ENCODE data around the gene DGLUCY. TPM values are rescaled to one million over a fixed set of nuclear protein-coding genes. Genes with fewer than 3 reads are reported as not detected.

The DGLUCY gene
- total RNA-seq, 1 experiment from 2014 or later: 54.8 TPM

- Mint-ChIP-seq H3K27ac (ENCODE audit: unreplicated experiment) (no peak overlapping the region), H3K36me3 (ENCODE audit: insufficient read depth, unreplicated experiment) (peaks cover 37% of the 10 kb centered on the region), H3K9me3 (ENCODE audit: unreplicated experiment) (no peaks in the 10 kb centered on the region), H3K27me3 (ENCODE audit: insufficient read depth, unreplicated experiment) (no peaks in the 10 kb centered on the region), H3K4me3 (ENCODE audit: unreplicated experiment) (peak overlapping the region; percentile 84), H3K4me1 (ENCODE audit: low read depth, unreplicated experiment) (peaks cover 11% of the 10 kb centered on the region)
- Histone ChIP-seq H3K9me3 (0 out of 2 replicates have a peak, but pooled peaks cover 4% of the 10 kb centered on the region), H3K36me3 (ENCODE audit: control insufficient read depth, insufficient read depth, low read length) (no peaks in the 10 kb centered on the region), H3K4me1 (peaks cover 9% of the 10 kb centered on the region), H3K4me3 (ENCODE audit: low read depth, low read length) (no peak overlapping the region), H3K27me3 (replicated peaks; ENCODE audit: control insufficient read depth, insufficient read depth, low read length) (no peaks in the 10 kb centered on the region)
- ChIA-PET POLR2A (interaction anchor here (3.0 kb wide), 1 partner anchor 55 kb away, joined by 27 read pairs; the partner anchor contains the start of gene RPS6KA5), CTCF (interaction anchor here (0.6 to 2.5 kb wide), 3 partner anchors 16 to 33 kb away, joined by 3 to 13 read pairs (median 3); no protein-coding TSS in a partner anchor)
- no TSS peak for BruUV-seq (replicated peaks)
- intact Hi-C loops (cut with micrococcal nuclease; ENCODE audit: unreplicated experiment): loop anchor here (2.0 kb wide), 1 partner anchor 41 kb away; no protein-coding TSS in a partner anchor
- no peak for DNase-seq
- no peak for TF ChIP-seq CTCF (IDR thresholded peaks at IDR 0.05; ENCODE audit: insufficient read depth in 1 of 2, low read depth in 1 of 2, low read length in 1 of 2, severe bottlenecking in 1 of 2, unreplicated experiment in 1 of 2)
Observed at GRCh38 chr14:91115986-91116770, 2.3 kb downstream of the DGLUCY start.

- no peaks in the 10 kb centered on the region for H3K36me3 ChIP-seq (ENCODE audit: control insufficient read depth, insufficient read depth, low read length)
- H3K4me1 ChIP-seq: peaks cover 9% of the 10 kb centered on the region
- H3K9me3 ChIP-seq: 0 out of 2 replicates have a peak, but pooled peaks cover 4% of the 10 kb centered on the region
- Mint-ChIP-seq H3K36me3 (ENCODE audit: insufficient read depth, unreplicated experiment) (peaks cover 37% of the 10 kb centered on the region), H3K27me3 (ENCODE audit: insufficient read depth, unreplicated experiment) (no peaks in the 10 kb centered on the region), H3K4me1 (ENCODE audit: low read depth, unreplicated experiment) (peaks cover 11% of the 10 kb centered on the region), H3K4me3 (ENCODE audit: unreplicated experiment) (no peak overlapping the region), H3K27ac (ENCODE audit: unreplicated experiment) (no peak overlapping the region), H3K9me3 (ENCODE audit: unreplicated experiment) (no peaks in the 10 kb centered on the region)
- ChIA-PET CTCF (interaction anchor here (0.6 kb wide), 1 partner anchor 20 kb away, joined by 3 read pairs; no protein-coding TSS in a partner anchor), POLR2A (no interaction called here)
- no peak for TF ChIP-seq CTCF (IDR thresholded peaks at IDR 0.05; ENCODE audit: insufficient read depth in 1 of 2, low read depth in 1 of 2, low read length in 1 of 2, severe bottlenecking in 1 of 2, unreplicated experiment in 1 of 2)
- intact Hi-C loops (cut with micrococcal nuclease; ENCODE audit: unreplicated experiment): no loop called here
- no peaks in the 10 kb centered on the region for H3K27me3 ChIP-seq (replicated peaks; ENCODE audit: control insufficient read depth, insufficient read depth, low read length)
- no peak for DNase-seq
- no TSS peak for BruUV-seq (replicated peaks)
- H3K4me3 ChIP-seq (ENCODE audit: low read depth, low read length): no peak overlapping the region
Observed at GRCh38 chr14:91116913-91117588, 3.2 kb downstream of the DGLUCY start.

DNA sequence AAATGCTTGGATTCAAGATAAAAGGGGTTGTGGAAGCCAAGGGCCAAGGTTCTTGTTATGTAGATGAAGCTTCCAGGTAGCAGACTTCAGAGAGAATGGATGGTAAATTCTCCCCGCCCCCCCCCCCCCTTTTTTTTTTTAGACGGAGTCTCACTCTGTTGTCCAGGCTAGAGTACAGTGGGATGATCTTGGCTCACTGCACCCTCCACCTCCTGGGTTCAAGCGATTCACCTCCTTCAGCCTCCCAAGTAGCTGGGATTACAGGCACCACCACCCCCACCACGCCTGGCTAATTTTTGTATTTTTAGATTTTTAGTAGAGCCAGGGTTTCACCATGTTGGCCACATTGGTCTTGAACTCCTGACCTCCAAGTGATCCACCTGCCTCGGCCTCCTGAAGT lies 4.1 kb downstream of the DGLUCY start:
- POLR2A ChIA-PET: no interaction called here
- Mint-ChIP-seq H3K4me1 (ENCODE audit: low read depth, unreplicated experiment) (peaks cover 11% of the 10 kb centered on the region), H3K27ac (ENCODE audit: unreplicated experiment) (no peak overlapping the region), H3K36me3 (ENCODE audit: insufficient read depth, unreplicated experiment) (peaks cover 37% of the 10 kb centered on the region), H3K9me3 (ENCODE audit: unreplicated experiment) (no peaks in the 10 kb centered on the region), H3K27me3 (ENCODE audit: insufficient read depth, unreplicated experiment) (no peaks in the 10 kb centered on the region), H3K4me3 (ENCODE audit: unreplicated experiment) (no peak overlapping the region)
- Histone ChIP-seq H3K4me3 (ENCODE audit: low read depth, low read length) (no peak overlapping the region), H3K9me3 (0 out of 2 replicates have a peak, but pooled peaks cover 4% of the 10 kb centered on the region), H3K4me1 (peaks cover 9% of the 10 kb centered on the region), H3K27me3 (replicated peaks; ENCODE audit: control insufficient read depth, insufficient read depth, low read length) (no peaks in the 10 kb centered on the region), H3K36me3 (ENCODE audit: control insufficient read depth, insufficient read depth, low read length) (no peaks in the 10 kb centered on the region)
- no peak for DNase-seq
- TF ChIP-seq CTCF (IDR thresholded peaks at IDR 0.05; ENCODE audit: insufficient read depth in 1 of 2, low read depth in 1 of 2, low read length in 1 of 2, severe bottlenecking in 1 of 2, unreplicated experiment in 1 of 2): no peak
- intact Hi-C loops (cut with micrococcal nuclease; ENCODE audit: unreplicated experiment): no loop called here
- BruUV-seq (replicated peaks): no TSS peak
- CTCF ChIA-PET: interaction anchor here (0.6 kb wide), 1 partner anchor 19 kb away, joined by 3 read pairs; no protein-coding TSS in a partner anchor

All from Caco-2 (cell line).